Daoy (cell line): ENCODE results near the gene PCGF6. TPM values are rescaled to one million over a fixed set of nuclear protein-coding genes. Genes with fewer than 3 reads are reported as not detected.
"Not testable (repeated sequence)": the region's sequence is repeated elsewhere in the genome, so short reads cannot be mapped to it uniquely, and the experiment has no call there.

Experiments
- DNase-seq: peaks from one replicate; pipeline ENCODE4 v3.0.0-alpha.2; 2015; ENCODE audit warnings: low read depth
- total RNA-seq: library from RNA; depleted of rRNA; stranded (reverse); fragments of >200 nt; shearing (Covaris generic); gene quantifications from 2 replicates; pipeline ENCODE4 v1.2.3, GENCODE V29; 2014

PCGF6 gene
- total RNA-seq, 1 experiment from 2014 or later: 25.1 TPM

- no peak for DNase-seq
Observed at GRCh38 chr10:103316087-103316486, 34.9 kb downstream of the PCGF6 start.

GRCh38 chr10:103310197-103310596 is 40.7 kb downstream of the PCGF6 start:
- DNase-seq: no peak

GRCh38 chr10:103307594-103307993 is 43.3 kb downstream of the PCGF6 start:
- DNase-seq: no peak

- DNase-seq: no peak
Observed at GRCh38 chr10:103295374-103296015, 55.4 kb downstream of the PCGF6 start.

- no peak for DNase-seq
Observed at GRCh38 chr10:103291588-103291987, 59.4 kb downstream of the PCGF6 start.

GRCh38 chr10:103287992-103288391 is 62.9 kb downstream of the PCGF6 start:
- DNase-seq: no peak

GRCh38 chr10:103284170-103284569 is 66.8 kb downstream of the PCGF6 start:
- DNase-seq: no peak

- DNase-seq: no peak
Observed at GRCh38 chr10:103282961-103283360, 68.0 kb downstream of the PCGF6 start.

GRCh38 chr10:103281753-103282152 is 69.2 kb downstream of the PCGF6 start:
- DNase-seq: no peak

GRCh38 chr10:103280506-103280905 is 70.4 kb downstream of the PCGF6 start:
- no peak for DNase-seq

GRCh38 chr10:103280031-103280430 is 70.9 kb downstream of the PCGF6 start:
- DNase-seq: no peak

GRCh38 chr10:103278862-103279298 is 72.1 kb downstream of the PCGF6 start:
- peak; percentile 37 for DNase-seq

- DNase-seq: no peak
Observed at GRCh38 chr10:103278537-103278823, 72.5 kb downstream of the PCGF6 start.

- no peak for DNase-seq
Observed at GRCh38 chr10:103277713-103278536, 73.0 kb downstream of the PCGF6 start.

GRCh38 chr10:103276896-103277712 is 73.8 kb downstream of the PCGF6 start, which contains the start of gene INA:
INA (plus strand) TSS chr10:103277138; CDS start chr10:103277212, 74 bp downstream.
- peak; percentile 52 for DNase-seq

GRCh38 chr10:103276251-103276895 is 74.6 kb downstream of the PCGF6 start:
- no peak for DNase-seq

GRCh38 chr10:103273041-103273441 is 77.9 kb downstream of the PCGF6 start:
- DNase-seq: peak; percentile 95

- peak; percentile 58 for DNase-seq
Observed at GRCh38 chr10:103265717-103266329, 85.1 kb downstream of the PCGF6 start.

GRCh38 chr10:103262229-103262628 is 88.7 kb downstream of the PCGF6 start:
- no peak for DNase-seq

- DNase-seq: no peak
Observed at GRCh38 chr10:103259989-103260388, 91.0 kb downstream of the PCGF6 start.

- DNase-seq: not testable (repeated sequence)
Observed at GRCh38 chr10:103258928-103259327, 92.0 kb downstream of the PCGF6 start.
